Ramos (cell line): ENCODE measurements around the gene TRIM65.
"Not testable (repeated sequence)": the region's sequence is repeated elsewhere in the genome, so short reads cannot be mapped to it uniquely, and the experiment has no call there.

Experiments used
- in situ Hi-C: fragments of 300-500 bp; cut with MboI; formaldehyde crosslinking; loops from one replicate; pipeline ENCODE4 v1.14.3; 2022; ENCODE audit warnings: low sequenced_read_pairs; ENCODE audit not compliant: unreplicated experiment

The TRIM65 gene

DNA sequence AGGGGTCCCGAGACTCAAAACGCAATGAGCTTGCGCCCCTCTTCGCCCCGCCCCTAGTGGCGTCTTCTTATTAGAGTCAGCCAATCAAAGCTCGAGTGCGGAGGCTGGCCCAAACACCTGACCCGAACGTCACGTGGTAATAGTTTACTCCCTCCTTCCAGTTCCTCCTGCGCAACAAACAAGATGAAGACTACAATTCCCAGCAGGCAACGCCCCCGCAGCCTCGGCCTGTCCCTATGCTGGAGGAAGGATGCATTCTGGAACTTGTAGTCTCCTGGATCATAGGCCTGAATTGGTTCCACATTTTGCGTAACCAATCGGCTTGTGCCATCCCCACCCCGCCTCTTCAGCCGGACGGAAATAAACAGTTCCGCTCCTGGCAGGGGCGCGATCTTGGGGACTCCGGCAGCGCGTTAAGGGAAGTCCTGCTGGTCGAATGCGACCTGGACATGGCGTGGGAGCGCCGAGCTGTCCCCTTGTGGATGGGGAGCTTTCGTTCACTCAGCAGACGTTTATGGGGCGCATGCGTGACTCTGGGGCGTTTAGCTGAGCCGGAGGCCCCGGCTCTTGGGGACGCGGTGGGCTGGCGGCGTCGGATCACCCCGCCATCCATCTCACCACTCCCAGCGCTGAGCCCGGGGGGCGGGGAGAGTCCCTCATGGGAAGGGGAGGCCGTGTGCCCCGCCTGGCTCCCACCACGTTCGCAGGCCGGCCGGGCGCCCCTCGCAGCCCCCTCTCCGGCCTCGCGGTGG lies 41.3 kb downstream of the TRIM65 start, which contains the start of gene WBP2:
Gene WBP2, minus strand, starts transcription at position 26 of the 752 bp plus-strand sequence. CDS start 38 bp downstream, outside the sequence.
- in situ Hi-C loops = no loop called here

DNA sequence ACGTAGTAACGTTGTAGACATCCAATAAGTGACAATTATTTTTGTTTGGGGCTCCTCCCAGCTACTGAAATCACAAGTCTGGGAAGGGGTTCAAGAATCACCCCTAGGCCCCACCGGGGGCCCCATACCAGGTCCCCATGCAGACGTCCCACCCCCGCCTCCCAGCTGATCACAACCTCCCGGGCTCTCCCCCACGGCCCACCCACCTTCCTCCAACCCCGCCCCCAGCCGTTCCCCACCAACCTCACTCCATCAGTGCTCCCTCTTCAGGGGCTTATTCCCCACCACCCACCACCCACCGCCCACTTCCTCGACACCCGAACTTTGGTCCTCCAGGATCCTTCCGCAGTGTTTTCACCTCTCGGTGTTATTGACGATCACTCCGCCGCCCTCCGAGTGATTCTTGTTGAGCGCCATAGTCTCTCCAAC lies 41.9 kb downstream of the TRIM65 start:
- in situ Hi-C loops = no loop called here

DNA sequence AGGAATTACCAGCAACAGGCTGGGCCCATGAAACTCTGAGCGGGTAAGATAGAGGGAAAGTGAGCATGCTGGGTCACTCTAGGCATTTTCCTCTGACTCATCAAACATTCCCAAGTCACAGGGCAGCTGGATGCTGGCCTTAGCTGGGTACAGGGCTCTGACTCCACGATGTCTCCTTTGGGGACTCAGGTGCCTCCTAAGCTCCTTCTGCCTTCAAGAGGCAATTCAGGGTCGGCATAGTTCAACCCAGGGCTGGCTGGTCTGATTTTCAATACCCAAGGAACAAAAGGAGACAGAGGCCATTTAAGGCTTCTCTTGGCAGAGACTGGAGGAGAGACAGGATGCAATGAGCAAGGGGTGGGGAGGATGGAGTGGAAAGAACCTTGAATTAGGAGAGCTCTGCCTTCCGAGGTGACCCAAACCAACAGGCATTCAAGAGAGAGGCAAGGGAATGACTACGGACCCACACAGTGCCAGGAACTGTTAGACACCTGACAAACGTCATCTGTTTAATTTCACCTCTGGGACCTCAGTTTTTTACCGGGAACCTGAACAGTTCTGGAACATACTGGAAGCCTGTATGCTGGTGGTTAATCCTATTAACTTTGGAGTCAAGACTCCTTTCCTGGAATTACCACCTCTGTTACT lies 42.5 kb downstream of the TRIM65 start:
- in situ Hi-C loops = no loop called here

DNA sequence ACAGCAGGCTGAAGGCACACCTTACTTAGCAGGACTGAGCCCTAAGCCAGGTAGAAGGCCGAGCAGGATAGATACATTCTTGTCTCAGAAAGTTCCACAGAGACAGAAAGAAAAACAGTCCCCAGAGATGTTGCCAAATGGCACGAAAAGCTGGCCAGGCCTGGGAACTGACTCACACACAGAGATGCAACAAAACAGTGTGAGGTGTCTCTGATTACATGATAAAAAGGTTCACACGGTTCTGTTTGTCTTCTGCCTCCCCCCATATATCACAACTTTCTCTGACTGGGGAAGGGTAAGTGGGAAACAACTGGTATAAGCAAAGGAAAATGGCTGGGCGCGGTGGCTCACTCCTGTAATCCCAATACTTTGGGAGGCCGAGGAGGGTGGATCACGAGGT lies 43.3 kb downstream of the TRIM65 start:
- in situ Hi-C loops = no loop called here

DNA sequence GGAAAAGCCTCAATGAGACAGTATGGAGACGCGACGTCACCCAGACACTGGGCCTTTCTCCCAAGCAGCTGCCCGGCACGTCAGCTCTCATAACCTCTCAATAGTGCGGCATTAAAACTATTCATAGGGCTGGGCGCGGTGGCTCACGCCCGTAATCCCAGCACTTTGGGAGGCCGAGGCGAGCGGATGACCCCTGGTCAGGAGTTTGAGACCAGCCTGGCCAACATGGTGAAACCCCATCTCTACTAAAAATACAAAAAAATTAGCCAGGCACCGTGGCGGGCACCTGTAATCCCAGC lies 45.1 kb downstream of the TRIM65 start:
- in situ Hi-C loops = not testable (repeated sequence)

DNA sequence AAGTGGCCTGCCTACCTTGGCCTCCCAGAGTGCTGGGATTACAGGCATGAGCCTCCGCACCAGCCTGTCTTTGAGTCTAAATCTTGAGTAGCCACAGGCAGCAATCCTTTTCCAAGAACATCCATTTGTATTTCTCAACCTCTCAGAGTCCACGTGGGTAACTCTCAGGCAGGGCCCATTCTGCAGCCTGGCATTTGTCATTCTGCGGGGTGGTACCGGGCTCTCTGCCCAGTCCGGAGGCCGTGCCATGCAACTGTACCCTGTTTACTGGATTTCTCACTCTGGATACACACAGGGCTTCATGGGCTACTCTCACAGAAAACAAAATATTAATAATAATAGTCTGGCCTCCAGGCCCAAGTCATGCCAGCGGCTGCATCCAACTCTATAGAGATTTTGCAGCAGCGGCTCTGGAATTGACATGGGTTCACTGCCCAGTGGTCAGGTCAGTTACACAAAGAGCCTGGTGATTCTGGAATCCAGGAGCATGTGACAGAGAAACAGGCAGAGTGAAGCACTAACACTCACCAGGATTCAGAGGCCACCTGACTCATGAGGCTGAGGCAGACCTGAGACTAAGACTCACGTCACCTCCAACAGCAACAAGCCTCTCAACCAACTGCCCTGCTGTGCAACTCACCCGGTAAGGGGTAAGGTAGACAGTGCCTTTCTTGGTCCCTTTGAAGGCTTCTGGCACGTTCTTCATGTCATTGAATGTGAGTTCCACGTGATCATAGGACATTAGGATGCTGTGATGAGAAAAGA lies 45.6 kb downstream of the TRIM65 start:
- in situ Hi-C loops = no loop called here

DNA sequence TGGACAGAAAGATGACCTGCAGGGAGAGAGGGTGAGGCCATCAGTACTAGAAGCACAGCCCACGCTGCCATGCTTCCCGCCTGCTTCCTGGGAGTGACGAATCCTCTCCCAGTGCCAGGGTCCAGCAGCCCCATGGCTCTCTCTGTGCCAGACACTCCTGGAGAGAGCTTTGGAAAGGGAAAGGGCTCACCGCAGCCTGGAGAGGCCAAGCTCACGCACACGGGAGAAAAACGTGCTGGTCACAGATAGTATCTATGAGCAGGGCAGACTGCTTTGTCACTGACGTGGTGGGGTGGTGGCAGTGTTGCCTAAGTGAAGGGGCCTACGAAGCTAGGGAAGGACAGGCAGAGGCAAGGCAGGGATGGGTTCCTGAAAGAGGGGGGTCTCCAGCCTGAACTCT lies 47.0 kb downstream of the TRIM65 start:
- in situ Hi-C loops = loop anchor here (10.0 kb wide), 1 partner anchor 245 kb away; no protein-coding TSS in a partner anchor

DNA sequence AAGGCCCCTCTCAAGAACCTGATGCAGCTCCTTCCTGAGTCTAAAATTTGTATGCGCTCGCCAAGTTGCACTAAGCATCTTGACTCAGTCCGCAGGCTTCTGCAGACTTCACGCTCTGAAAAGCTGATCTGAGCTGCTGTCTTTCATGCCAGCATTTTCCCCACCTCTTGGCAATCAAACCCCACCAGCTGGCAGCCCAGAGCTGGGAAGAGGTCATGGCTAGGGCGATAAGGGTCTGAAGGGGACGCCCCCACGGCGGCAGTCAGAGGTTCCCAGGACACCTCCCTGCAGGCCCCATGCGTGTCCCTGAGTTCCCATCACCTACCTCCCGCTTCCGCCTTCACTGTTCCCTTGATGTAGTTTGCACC lies 47.5 kb downstream of the TRIM65 start:
- in situ Hi-C loops = loop anchor here (10.0 kb wide), 1 partner anchor 244 kb away; no protein-coding TSS in a partner anchor

DNA sequence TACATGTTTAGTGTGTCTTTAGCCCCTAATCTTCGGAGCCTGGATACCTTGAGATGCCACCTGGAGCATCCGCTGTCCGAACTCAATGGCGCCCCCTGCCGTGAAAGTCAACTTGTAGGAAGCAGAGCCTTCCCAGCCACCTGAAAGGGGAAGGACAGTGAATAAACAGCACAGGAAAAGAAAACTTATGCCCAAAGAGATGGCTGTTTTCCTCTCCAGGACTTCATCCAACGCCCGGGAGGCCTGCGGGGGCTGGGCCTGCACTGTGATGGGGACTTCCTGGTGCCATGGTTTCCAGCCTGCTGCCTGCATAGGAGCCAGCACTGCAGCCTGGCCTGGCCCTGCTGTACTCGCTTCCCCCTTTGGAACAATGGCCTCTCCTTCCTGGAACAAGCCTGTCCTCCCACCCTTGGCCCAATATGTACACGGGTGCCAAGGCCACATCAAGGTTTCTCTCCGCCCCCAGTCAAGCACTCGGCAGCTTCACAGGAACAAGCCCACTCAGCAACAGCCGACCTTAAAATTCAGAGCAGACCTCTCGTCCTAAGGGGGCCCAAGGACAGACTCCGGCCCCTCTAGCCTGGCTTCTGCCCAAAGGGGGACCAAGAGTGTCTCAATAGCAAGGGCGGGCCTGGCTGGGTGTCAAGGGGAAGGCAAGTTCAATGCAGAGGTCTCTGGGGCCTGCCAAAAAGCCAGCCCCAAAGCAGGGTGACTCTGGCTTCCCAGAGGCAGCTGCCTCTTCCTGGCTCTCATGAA lies 48.0 kb downstream of the TRIM65 start:
- in situ Hi-C loops = loop anchor here (10.0 kb wide), 1 partner anchor 244 kb away; no protein-coding TSS in a partner anchor

DNA sequence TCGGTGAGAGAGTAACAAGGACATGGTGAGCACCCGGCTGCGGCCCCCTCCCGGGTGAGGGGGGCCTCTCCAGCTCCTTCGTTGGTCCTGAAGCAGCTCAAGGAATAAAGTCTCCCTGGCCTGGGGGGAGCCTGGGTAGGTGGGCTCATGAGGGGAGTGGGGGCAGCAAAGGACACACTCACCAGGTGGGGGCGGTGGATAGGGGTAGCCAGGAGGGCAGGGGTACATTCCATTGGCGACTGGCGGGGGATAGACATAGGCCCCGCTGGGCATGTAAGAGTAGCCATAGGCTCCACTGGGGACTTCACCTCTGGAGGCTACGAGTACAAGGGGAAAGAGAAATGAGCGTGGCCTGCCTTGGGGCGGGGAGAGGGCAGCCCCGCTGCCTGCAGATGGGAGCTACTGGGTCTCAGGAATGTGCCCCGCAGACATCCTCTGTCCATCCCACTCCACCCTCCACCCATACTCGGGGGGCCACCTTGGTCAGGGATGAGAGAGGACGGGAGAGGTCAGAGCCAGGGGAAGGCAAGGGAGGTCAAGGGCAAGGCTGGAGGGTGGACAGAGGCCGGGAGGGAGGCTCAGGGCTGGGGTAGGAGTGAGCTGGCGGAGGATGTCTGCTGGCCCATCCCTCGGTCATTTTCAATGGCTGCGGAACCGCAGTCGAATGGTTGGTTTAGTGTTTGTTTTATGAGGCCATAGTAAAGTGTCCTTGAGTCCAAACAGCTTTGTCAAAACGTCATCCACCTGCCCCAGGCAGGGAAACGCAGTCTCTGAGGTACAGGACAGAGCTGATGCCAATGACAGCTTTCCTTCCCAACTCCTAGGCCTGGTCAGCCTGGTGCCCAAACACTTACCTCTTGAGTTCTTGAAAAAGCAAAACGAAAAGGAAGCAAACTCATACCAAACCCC lies 48.9 kb downstream of the TRIM65 start:
- in situ Hi-C loops = loop anchor here (10.0 kb wide), 1 partner anchor 243 kb away; no protein-coding TSS in a partner anchor

DNA sequence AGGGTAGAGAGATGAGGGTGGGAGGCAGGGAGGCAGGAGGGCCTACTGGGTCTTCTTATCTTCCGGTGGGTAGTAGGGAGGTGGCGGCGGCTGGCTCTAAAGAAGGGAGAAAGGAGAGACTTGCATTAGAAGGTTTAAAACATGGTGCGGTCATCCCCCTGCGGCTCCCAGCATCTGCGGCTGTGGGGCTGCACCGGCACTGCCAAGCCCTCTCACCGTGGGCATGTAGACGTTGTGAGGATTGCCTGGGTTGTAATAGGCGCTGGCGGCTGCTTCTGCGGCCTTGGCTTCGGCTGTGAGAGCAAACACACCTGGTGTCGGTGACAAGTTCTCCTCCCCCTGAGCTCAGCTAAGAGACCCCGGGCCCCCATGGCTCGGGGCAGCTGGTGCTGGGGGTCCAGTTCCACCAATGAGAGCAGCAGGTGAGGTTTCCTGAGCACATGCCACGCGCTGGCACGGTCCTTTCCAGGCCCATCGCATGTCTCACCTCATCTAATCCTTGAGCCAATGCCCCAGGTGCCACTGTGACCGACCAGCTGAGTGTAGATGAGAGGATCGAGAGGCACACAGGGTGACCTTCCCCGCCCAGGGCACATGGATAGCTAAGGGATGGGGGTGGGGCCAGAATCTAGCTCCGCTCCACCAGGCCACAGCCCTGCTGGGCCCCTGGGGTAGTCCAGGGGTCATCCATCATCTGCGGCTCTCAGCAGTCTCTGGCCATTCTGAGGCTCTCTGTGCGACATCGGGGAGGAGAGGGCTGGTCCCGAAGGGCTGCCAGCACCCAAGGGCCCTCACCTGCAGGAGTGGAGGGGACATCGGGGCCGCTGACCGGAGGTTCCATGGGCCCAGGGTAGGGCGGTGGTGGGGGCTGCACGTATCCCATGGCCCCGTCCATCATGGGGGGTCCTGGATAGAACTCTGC lies 49.8 kb downstream of the TRIM65 start:
- in situ Hi-C loops = loop anchor here (10.0 kb wide), 1 partner anchor 242 kb away; no protein-coding TSS in a partner anchor

DNA sequence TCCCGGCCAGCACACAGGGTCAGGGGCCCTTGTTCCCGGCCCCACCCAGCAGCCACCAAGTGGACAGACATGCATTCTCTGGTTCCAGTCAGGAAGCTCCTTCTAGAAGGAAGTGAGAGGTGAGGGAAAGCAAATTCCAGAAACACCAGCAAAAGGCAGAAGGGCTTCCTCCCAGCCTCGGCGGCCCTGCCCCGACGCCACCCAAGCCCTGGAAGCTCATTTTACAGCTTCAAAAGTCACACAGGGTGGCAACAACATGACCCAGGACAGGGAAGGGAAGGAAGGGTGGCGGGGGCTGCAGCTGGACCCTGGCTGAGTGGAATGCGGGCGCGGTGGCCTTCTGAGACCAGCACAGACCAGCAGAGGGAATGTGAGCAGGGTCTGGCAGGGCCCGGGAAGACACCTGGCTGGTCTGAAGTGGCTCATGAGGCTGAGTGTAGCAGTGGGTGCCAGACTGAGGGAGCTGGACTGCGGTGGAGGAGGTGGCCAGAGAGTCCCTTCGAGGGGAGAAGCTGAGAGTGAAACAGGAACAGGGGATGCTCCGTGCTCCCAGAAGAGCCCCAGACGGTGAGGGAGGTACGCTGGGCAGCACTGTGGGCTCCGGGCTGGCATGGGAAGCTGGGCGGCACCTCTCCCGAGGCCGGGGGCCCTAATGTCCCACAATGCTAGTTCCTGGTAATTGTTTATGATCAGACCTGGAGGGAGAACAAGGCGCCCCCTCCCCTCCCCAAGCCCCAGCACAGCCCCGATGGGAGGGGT lies 50.6 kb downstream of the TRIM65 start:
- in situ Hi-C loops = loop anchor here (10.0 kb wide), 1 partner anchor 241 kb away; no protein-coding TSS in a partner anchor

DNA sequence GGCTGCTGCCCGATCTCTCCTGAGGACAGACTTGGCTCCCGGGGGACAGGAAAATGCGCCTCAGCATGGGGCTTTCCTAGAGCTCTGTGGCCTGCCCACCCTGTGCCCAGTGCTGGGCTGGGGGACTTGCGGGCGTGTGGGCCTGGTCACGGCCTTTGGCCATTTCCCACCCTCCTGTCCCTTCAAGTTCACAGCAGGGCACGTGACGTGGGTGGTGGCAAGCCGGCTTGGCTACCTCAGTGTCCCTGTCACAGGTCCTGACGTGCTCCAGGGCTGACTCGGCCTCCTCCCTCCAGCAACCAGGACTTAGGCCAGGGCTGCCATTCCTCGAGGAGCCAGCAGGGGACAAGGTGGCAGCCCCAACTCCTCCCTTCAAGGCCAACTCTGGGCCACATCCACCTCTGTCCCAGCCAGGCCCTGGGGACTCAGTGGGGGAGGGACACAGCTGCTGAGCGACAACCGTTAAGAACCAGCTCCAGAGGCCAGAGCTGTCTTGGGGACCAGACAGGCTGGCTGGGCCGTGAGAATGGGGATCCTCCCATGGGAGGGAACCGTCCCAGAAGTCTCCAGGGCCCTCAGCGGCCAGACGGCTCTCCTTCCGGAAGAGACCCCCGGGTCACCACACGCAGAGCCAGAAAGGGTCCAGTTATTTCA lies 51.6 kb downstream of the TRIM65 start:
- in situ Hi-C loops = loop anchor here (10.0 kb wide), 1 partner anchor 240 kb away; no protein-coding TSS in a partner anchor

DNA sequence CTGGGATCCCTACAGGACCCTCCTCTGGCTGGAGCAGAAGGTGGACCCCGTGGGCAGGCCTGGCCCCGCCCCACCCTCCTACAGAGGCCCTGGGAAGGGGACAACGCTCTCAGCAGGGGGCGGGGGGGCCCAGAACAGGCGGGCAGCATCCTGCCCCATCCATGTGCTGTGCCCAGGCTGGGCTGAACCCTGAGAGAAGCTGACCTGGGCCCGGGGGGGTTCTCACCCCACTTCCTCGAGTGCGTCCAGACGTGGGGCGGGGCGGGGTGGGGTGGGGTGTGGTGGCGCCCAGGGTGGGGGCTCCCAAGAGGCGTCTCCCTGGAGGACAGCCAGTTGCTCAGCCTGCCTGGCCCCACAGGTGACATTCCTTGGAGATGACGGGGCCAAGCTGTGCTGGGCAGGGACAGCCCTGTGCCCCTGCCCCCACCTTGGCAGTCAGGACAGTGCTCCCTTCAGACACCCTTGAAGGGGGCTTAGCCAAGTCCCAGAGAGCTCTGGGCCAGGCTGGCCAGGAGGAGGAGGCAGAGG lies 52.2 kb downstream of the TRIM65 start:
- in situ Hi-C loops = loop anchor here (10.0 kb wide), 1 partner anchor 240 kb away; no protein-coding TSS in a partner anchor

DNA sequence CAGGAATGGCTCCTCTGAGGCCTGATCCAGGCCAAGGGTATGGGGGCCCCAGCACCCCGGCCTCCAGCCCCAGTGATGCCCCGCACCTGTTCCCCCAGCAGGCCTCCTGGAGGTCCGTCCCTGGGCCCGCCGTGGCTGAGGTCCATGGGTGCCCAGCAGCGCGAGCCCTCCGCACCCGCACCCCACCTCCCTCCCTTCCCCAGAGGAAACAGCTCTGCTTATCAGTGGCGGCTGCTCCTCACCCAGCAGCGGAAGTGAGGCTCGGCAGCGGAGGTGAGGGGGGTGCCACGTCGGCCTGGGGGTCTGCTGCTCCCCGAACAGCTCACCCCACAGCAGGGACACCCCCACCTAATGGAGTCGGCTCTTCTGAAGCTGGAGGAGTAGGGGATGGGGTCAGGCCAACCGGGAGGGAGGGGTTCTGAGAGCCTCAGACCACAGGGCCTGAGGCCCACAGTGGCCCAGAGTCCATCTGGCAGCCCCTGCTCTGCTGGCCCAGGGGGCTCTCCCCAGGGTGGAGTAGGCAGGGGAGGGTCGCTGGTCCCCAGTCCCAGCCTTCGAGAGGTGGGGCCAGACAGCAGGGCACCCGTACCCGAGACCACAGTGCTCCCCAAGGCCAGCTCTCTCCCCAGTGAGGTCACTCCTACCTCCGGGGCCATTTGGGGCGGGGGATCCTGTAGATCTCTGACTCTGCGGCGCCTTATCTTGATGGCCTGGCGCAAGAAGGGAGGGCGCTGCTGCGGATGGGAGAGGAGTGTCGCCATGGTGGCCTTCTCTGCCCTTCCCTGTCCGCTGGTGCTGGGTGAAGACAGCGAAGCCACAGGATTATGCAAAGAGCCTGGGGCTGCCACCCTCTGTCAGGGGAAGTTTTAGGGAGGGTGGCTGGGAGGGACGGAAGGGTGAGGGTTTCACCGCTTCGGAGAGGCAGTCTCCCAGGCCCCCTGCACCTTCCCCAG lies 52.9 kb downstream of the TRIM65 start, which contains the start of gene UNC13D:
Gene UNC13D, minus strand, starts transcription at position 828 of the 953 bp plus-strand sequence. Its CDS starts 67 bp downstream, at position 761.
- in situ Hi-C loops = loop anchor here (10.0 kb wide), 1 partner anchor 239 kb away; no protein-coding TSS in a partner anchor
